T-helper 22 cell (primary cell): ENCODE measurements around the gene NTN1.

Experiments
- DNase-seq: peaks from one replicate; pipeline ENCODE4 v3.0.0-alpha.2; 2020; ENCODE audit warnings: low read depth

The NTN1 gene

DNA sequence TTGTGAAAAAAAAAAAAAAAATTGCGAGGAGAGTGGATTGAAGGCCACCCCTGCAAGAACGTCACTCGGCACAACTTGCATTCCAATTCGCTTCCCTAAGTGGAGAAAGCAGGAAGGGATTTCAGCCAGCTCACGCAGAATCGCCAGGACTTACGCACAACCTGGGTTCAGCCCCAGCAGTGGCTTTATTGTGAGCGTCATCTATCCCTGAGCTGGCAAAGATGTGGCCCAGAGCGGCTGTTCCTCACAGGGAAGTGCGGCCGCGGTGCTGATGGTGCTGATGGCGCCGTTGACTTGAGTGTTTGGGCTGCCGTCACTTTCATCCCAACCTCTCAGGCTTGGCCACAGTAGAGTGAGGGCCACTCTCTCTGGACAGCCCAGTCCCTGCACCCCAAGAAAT is 197.6 kb downstream of the NTN1 start:
- no peak for DNase-seq

DNA sequence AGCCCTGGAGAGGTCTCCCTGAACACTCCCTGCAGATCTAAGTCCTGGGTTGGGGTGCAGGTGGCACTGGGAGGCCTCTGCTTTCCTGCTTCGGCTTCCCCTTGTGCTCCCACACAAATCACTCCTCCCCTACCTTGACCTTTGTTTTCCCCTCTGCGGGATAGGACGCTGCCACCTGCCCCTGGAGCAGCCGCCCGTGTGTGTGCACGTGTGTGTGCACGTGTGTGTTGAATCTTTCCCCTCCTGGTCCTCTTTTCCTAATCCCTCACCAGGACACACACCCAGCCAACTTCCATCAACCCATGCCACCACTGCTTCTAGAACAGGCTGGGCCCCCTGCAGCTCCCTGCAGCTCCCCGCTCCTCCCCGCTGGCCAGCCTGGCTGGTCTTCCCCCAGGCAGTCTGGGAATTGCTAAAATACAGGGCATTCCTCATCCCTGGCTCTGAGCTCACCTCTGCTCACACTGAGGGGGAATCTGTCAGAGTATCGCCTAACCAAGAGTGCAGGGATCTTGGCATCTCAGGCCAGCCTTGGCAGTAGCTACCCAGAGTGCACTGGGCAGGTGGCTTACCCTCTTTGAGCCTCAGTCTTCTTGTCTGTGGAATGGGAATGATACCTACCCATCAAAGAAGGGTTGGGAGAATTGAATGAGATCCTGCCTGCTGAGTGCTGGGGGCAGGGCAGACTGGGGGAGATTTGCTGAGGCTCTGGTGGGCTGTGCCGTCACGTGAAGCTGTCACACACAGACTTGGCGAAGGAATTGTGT is 198.5 kb downstream of the NTN1 start:
- DNase-seq, result no peak

DNA sequence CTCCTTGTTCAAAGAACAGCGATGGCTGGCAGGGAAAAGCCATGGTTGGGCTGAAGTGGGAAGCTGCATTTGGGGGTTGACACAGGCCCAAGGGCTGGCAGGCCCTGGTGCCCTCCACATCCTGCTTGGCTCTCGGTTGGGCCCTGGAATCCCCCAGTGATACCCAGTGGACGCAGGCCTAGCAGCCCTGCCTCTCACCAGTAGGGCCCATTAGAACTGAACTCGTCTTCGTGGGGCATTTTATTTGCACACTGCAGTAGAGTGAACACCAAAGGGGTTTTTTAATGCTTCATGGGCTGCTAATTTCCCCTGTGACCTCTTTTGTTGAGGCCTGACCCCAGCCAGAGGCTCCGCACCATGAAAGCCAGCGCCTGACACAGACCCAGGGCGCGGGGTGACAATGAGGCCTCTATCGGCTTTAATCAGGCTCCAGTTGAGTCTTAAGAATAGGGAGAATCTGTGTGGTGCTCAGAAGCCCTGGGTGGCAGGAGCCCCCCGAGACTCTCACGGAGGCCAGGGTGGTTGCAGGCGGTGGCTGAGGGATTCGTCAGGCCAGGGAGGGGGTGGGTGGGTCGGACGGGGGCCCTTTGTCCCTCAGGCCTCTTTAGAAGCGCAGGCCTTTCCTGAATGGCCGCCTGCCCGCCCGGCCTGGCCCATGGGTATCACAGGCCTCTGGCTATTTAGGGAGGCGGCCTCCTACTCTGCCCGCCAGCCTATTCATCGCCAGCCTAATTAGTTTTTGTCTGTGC is 199.3 kb downstream of the NTN1 start:
- no peak for DNase-seq

DNA sequence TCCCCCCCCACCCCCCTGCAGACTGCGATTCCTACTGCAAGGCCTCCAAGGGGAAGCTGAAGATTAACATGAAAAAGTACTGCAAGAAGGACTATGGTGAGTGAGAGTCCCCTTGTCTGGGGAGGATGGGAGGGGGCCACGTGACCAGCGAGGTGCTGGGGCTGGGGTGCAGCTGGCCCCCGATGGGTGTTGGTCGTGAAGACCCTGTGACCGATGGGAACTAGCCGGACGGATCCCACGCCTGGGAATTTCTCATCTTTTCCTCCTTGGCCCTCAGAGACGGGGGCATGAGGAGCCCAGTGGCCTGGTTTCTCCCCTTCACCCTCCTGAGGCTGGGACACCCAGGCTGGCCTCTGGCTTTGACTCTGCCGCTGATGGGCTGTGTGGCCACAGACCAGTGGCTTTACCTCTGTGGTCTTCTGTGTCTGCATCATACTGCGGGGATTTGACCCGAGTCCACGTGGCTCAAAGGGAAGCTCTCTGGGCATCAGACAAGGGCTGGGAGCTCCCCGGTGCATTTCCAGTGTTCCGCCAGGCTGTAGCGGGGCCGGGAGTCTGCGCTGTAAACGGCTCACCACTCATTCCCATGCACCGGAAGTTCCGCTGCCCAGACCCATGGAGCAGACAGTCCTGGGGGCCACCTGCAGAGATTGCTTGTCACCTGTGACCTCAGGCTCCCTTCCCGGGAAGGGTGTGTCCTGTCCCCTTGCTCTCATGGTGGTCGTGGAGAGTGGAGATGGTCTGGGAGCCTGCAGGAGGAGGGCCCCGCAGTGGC is 200.0 kb downstream of the NTN1 start:
- no peak for DNase-seq

DNA sequence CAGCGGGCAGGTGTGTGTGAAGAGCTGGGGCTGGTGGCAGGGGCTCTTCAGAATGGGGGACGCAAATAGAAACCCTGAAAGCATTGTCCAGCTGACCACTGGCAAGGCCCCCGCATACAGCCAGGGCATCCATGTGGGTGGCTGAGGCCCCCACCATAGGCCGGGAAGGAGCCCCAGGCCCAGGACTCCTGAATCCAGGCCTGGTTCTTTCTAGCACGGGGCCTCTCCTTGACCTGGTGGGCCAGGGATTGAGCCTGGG is 200.5 kb downstream of the NTN1 start:
- no peak for DNase-seq

DNA sequence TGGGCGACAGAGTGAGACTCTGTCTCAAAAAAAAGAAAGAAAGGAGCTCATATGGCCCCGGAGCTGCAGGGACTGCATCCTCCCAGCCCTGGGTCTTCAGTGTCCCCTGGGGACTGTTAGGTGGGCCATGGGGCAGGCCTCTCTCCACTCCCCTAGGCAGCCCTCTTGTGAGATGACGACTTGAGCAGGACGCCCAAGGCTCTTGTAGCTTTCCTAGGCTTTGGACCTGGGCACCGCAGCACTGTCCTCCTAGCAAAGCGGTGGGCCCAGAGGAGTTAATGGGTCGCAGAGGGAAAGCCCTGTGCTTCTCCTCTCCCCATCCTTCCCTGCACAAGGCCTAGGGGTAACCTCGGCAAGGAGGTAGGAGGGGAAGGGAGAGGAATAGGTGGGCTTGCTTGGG is 202.2 kb downstream of the NTN1 start:
- DNase-seq, result no peak

DNA sequence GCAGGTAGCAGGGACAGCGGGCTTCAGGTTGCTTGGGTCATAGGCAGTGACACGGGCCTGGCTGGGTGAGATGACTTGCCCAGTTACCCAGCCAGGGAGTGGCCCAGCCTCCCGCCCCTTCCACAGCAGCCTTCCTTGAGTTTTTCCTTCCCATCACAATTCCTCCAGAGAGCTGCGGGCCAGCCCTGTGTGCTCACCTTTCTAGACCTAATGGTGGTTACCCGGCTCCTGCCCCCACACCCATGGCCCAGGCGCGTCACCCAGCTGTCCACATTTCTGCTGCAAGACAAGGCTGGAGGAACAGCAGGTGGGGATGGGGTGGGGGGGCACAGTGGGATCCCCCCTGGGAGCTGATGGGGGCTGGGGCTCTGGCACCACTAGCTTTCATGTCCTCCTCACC is 203.2 kb downstream of the NTN1 start:
- DNase-seq, result no peak

DNA sequence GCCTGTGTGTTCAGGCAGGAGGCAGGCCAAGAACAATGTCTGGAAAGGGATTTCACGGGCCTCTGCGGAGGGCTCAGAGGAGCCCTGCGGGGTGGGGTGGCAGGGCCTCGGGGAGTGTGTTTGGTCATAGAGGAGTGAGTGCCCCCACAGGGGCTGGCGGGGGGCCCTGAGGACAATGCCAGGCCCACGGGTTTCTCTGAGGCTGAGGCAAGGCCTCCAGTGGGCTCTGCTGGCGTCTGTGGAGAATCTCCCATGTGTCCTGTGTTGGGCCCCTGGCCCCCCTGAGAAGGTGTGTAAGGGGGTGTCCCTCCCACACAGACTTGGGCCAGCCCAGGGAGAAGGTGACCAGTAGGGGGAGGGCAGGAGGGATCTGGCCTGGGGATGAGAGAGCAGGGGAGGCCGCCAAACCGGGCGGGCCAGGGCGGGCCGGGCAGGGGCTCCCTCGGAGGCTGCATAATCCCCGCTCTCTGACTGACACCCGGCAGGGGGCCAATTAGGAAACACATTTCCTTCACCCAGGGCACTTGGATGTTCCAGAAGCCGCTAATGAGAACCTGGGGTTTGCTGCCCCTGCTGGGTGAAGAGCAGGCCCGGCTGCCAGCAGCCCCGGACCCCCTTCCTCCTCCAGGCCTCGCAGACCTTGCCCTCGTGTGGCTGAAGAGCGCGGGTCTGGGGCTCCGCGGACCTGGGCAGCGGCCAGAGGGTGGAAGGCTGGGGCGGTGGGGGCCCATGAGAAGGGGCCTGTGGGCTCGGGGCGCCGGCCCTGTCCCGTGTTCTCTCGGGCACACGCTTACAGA is 204.2 kb downstream of the NTN1 start:
- DNase-seq, result no peak

DNA sequence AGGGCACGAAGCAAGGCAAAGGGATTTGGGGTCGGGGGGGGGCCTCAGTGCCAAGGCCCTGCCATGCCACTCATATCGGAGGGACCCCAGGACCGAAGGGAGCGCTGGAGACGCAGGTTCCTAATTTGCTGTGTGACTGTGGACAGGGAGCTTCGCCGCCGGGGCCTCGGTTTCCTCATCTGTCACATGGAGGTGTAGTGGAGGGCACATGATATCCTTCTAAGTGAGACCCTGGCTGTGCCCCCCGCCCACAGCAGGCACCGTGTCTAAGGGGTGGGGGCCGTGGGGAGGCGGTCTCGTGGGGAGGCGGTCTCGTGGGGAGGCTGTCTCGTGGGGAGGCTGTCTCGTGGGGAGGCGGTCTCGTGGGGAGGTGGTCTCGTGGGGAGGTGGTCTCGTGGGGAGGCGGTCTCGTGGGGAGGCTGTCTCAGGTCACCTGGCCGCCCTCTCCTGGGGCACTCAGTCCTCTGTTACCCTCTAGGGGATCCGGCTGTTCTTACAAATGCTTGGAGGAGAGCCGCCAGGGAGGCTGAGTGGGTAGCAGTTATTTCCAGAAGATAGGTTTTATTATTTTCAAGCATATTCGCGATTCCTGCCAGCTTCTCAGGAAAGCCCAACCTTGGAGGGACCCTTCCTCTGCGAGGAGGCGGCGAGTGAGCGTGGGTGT is 205.0 kb downstream of the NTN1 start:
- no peak for DNase-seq

DNA sequence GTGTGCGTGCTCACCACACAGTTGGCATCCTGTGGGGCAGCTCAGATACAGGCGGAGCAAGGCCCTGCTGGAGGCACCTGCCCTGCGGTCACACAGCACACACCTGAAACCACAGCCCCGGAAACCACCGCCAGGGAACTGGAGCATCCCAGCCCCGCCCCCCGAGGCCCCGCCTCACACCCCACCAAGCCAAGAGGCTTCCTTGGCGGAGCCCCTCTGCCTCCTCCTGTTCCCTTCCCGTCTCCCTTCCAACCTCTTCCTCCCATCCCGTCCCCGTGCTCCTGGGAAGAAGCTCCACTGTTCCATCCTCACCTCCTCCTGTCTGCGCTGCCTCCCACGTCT is 205.5 kb downstream of the NTN1 start:
- no peak for DNase-seq

DNA sequence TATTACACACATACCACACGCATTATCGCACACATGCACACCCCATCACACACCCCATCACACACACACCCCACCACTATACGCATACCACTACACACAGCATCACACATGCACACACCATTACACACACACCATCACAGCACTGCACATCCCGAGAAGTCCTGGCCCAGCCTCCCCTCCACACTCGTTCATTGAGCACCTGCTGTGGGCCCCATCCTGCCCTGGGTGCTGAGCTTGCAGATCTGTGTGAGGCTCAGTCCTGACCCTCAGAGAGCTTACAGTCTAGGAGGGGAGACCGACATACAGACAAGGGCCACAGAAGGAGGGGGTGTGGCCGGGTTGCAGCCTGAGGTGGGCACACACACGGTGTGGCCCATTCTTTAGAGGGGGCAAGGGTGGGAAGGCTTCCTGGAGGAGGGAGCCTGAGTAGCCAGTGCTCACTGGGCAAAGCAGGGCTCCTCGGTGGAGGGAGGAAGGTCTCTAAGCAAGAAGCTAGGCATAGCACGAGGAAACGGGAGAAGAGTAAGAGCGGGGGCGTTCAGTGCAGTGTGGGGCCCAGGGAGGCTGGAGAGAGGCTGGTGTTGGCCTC is 206.6 kb downstream of the NTN1 start:
- no peak for DNase-seq

DNA sequence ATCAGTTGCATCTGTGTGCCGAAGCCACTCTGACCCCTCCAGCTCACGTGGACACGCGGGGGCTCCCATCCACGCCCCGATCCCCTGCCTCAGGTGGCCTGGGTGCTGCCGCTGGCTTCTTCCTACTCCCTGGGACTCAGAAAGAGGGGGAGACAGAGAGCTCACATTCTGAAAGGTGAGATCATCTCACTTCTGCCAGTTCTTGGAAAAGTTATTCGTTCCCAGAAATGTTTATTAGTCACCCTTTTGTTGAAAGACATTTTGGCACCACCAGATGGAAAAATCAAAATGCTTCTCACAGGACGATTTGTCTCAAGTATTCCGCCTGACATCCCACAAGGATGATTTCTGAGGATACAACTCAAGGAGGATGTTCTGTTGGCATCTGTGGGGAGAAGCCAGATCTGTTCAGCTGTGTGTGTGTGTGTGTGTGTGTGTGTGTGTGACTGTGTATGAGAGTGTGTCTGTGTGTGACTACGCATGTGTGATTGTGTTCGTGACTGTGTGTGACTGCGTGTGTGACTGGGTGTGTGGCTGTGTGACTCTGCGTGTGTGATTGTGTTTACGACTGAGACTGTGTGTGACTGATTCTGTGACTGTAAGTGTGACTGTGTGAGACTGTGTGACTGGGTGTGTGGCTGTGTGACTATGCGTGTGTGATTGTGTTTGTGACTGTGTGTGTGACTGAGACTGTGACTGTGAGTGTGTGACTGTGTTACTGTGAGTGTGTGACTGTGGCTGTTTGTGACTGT is 207.3 kb downstream of the NTN1 start:
- no peak for DNase-seq

DNA sequence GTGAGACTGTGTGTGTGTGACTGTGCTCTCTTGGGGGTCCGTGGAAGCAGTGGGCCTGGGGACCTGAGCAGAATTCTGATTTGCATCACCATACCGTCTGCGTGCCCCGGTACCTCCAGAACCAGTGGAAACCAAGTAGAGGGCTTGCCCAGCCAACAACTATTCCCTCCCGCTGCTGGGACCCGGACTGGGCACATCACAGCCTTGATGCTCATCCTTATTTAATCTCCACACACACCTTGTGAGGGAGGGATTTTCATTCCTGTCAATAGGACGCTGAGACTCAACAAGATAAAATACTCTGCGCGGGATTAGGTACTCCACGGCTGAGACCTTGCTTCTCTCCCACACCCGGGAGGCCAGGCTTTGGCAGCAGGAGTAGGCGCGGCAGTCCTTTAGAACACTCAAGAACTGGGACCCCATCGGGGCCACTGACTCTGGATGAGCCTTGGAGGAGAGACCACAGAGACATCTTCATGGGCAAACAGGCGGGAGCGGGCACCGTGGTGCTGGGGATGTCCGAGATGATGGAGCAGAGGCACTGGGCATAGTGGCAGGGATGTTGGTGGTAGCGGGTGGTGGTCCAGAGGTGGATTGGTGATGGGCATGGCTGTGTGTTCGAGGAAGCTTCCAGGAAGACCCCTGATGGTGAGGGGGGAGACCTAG is 208.0 kb downstream of the NTN1 start:
- DNase-seq, result no peak

DNA sequence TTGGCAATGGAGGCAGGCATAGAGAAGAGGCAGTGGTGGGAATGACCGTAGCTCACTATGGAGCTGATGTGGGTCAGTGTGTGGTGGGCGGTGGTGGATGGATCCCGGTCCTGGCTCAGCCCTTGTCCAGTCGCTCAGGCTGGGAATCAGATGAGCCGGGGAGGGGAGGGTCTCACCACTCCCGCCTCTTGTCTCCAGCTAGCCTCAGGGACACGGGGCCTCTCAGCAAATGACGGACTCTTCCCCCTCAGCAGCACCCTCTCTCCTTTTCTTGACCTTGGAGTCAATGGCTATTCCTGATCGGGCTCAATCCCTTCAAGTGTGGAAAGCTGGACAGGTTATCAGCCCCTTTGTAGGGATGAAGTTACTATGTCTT is 208.5 kb downstream of the NTN1 start:
- no peak for DNase-seq

DNA sequence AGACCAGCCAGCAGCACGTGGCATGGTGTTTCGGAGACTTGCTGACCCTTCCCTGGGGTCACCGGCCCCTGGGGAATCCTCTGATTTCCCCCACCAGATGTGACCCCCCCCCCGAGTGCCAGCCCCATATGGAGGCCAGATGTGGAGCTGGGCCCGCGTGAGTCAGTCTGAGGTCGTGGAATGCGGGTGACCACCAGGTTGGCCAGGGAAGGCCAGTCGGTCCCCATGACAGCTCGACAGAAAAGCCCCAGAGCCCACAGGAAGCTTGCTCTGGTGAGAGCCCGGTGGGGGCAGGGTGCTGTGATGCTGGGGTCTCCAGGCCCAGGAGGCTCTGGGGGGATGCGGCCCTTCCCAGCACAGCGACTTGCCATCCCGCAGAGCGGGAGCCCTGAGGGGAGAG is 209.0 kb downstream of the NTN1 start:
- DNase-seq, result no peak

DNA sequence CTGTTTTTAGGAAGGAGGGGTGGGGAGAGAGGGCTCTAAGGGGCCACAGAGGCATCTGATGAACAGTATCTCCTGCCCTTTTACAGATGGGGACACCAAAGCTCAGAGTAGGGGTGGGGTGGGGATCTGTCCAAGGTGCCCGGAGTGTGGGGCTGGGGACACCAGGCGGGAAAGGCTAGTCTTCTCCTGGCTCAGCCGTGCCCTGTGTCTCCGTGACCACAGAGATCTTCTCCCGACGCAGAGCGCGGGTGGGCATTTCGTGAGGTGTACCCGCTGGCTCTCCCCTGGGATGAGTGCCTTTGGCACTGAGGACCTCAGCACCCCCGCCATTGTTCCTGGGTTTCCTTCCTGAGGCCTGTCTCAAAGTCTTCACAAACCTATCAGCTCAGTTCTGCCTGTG is 209.6 kb downstream of the NTN1 start:
- DNase-seq, result no peak

DNA sequence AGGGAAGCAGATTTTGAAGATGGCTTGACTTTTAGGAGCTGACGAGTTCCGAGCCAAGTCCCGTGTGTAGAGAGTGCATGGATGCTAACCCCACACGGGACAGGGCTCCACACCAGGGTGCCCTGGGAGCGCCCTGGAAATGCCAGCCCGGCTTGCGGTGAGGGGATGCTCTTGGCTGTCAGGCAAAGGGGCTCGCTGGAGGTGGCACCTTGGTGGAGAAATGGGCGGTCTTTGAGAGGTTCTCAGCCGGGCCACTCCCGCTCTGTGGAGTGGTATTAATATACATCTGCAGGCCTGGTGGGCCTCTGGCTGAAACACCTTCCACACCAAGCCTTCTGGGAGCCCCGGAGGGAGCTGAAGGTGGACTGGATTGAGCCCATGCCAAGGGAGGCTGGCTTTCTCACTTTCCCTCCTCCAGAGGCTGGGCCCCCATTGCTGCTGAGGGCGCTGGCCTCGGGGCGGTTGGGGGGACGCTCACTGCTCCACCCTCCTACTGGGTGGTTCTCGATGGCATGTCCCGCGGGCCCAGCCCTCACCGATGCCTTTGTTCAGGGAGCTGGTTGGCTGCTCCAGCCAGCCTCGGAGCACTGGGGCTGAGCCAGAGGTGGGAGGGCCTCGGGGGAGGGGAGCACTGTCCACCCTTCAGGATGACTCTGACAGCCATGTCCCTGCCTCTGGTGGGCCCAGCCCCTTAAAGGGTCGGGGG is 210.3 kb downstream of the NTN1 start:
- DNase-seq, result no peak

DNA sequence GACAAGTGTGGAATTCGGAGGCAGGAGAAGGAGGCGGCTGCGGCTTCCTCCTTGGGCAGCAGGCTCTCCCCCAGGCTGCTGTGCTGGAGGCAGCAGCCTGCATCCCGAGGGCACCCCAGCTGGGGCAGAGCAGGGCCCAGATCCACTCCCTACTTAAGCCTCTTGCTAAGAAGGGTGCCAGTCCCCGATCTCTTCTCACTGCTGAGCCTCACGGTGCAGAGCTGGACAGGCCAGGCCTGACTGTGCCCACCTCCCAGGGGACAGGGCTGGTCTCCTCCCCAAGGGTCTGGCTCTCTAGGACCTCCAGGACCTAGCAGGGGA is 210.8 kb downstream of the NTN1 start:
- DNase-seq, result no peak

DNA sequence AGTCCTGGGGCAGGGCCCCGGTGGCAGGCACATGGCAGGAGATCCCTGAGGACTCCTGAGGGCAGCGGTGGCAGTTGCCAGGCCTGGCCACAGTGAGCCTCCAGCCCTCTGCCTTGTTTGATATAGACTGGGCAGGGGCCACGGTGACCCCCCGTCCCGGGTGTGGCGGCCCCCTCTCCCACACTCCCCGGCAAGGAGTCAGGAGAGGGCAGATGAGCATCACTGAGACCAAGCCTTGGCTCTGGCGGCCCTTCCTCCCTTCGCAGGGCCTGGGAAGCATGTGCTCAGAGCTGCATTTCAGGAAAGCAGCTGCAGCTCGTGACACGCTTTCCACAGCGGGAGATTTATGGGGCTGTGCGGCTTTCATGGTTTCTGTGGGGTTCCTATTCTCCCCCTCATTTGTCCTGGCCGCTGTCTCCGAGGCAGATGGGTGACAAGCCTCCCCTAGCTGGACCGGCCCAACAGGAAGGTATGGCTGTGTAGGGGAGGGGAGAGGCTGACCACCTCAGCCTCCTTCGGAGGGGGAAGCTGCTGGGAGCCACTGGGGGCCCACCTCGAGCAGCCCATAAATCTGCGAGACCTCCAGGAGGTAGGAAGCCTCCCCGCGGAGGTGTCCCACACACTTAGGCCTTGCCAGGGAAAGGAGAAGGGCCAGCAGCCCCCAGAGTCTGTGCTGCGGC is 211.4 kb downstream of the NTN1 start:
- no peak for DNase-seq

DNA sequence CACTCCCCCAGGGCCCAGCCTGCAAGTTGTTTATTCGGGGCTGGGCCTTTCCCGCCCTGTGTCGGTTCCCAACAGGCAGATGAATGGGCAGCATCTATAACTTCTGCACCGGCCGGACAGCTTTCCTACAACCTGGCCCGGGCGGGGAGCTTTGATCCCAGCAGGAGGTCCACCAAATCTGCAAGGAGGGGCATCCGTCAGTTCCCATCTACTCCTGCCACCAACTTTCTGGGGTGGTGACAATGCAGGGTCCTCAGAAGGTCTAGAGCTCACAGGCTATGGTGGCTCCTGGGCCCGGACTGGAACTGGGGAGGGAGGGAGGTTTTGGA is 211.9 kb downstream of the NTN1 start:
- DNase-seq, result no peak
